Peyer's patch (tissue), 4 donors: ENCODE measurements around the gene KAT2B. TPM values are rescaled to one million over a fixed set of nuclear protein-coding genes. Genes with fewer than 3 reads are reported as not detected.

Experiments
- DNase-seq, 3 donors: peaks; one replicate each; pipeline ENCODE4 v3.0.0-alpha.2; 2017 to 2019
- H3K27ac ChIP-seq, 4 donors: fragments of 200-600 bp; sonication (generic); one replicate each; pipeline ENCODE4 v1.5.1; 2016 to 2019
- H3K27me3 ChIP-seq, 2 donors: fragments of 200-600 bp; sonication (generic); one replicate each; pipeline ENCODE4 v1.5.1; 2019
- H3K36me3 ChIP-seq, 3 donors: fragments of 200-600 bp; sonication (generic); one replicate each; pipeline ENCODE4 v1.5.1; 2016 to 2019
- H3K4me1 ChIP-seq, 4 donors: fragments of 200-600 bp; sonication (generic); one replicate each; pipeline ENCODE4 v1.5.1; 2016 to 2019
- H3K4me3 ChIP-seq, 4 donors: fragments of 200-600 bp; sonication (generic); 1 replicate in 3 of 4; 2 replicates in 1 of 4; pipeline ENCODE4 v1.5.1; 2016 to 2019; ENCODE audit warnings: mild to moderate bottlenecking in 1 of 4
- H3K9me3 ChIP-seq, 4 donors: fragments of 200-600 bp; sonication (generic); one replicate each; pipeline ENCODE4 v1.5.1; 2016 to 2019; ENCODE audit warnings: mild to moderate bottlenecking in 1 of 4
- CTCF ChIP-seq, 6 experiments: fragments of 450-650 bp in 4 of 6; fragments of 200-600 bp in 2 of 6; sonication (generic) in 1 of 6; IDR thresholded peaks; one replicate each; pipeline ENCODE4 v1.5.1; 2017 to 2019; ENCODE audit warnings: antibody characterized with exemption in 6 of 6, mild to moderate bottlenecking in 3 of 6, moderate library complexity in 1 of 6
- POLR2A ChIP-seq, 2 donors: fragments of 450-650 bp; IDR thresholded peaks; one replicate each; pipeline ENCODE4 v1.5.1; 2017; ENCODE audit warnings: antibody characterized with exemption in 2 of 2, mild to moderate bottlenecking in 2 of 2, moderate library complexity in 2 of 2
- total RNA-seq, 4 donors: library from RNA; depleted of rRNA; stranded (reverse); fragments of >200 nt; gene quantifications; one replicate each; pipeline ENCODE4 v1.1.0, GENCODE V29; 2016

Gene KAT2B
- total RNA-seq, 4 donors from 2014 or later: 28.0 to 46.2 (median 42.9) TPM

GRCh38 chr3:20095470-20095869 is 55.2 kb downstream of the KAT2B start:
- TF ChIP-seq CTCF (IDR thresholded peaks at IDR 0.05): no peak
- no peak for TF ChIP-seq POLR2A (IDR thresholded peaks at IDR 0.05)
- Histone ChIP-seq H3K4me3 (no peak overlapping the region), H3K4me1 (no peaks in the 10 kb centered on the region), H3K9me3 (no peaks in the 10 kb centered on the region), H3K27ac (no peak overlapping the region), H3K36me3 (peaks cover 0 to 13% (median 0%) of the 10 kb centered on the region in 3 donors), H3K27me3 (no peaks in the 10 kb centered on the region)
- no peak for DNase-seq

DNA sequence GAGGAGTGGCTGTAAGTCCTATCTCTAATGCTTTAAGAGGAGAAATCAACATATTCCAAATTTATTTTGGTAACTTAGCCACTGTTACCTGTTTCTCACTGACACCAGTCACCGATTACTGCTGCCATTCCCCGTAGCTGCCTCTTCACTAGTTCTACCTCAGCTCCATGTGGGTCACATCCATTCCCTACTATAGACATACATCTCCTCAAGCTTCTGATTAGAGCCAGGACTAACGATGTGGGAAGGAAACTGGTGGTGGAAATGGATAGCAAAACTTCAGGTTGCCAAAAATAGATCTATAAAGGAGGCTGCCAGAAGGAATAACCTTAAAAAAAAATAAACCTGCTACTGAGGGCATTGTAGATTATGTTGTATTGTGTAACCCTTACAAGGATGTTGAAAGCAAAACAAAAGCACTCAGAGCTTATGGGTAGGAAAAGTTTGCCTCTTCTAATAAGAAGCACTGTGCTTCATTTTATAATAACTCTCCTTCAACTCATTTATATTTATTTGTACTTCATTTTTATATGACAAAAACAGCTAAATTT is 56.0 kb downstream of the KAT2B start:
- TF ChIP-seq POLR2A (IDR thresholded peaks at IDR 0.05): no peak
- no peak for TF ChIP-seq CTCF (IDR thresholded peaks at IDR 0.05)
- Histone ChIP-seq H3K27ac (no peak overlapping the region), H3K9me3 (no peaks in the 10 kb centered on the region), H3K4me1 (no peaks in the 10 kb centered on the region), H3K4me3 (no peak overlapping the region), H3K36me3 (peaks cover 0 to 17% (median 0%) of the 10 kb centered on the region in 3 donors), H3K27me3 (no peaks in the 10 kb centered on the region)
- no peak for DNase-seq

- TF ChIP-seq POLR2A (IDR thresholded peaks at IDR 0.05): no peak
- TF ChIP-seq CTCF (IDR thresholded peaks at IDR 0.05): no peak
- no peak overlapping the region for H3K4me3 ChIP-seq
- no peaks in the 10 kb centered on the region for H3K4me1 ChIP-seq
- H3K27ac ChIP-seq: no peak overlapping the region
- H3K27me3 ChIP-seq: no peaks in the 10 kb centered on the region
- H3K36me3 ChIP-seq: peaks cover 0 to 17% (median 0%) of the 10 kb centered on the region in 3 donors
- no peak for DNase-seq
- H3K9me3 ChIP-seq: no peaks in the 10 kb centered on the region
Observed at GRCh38 chr3:20097015-20097414, 56.8 kb downstream of the KAT2B start.

DNA sequence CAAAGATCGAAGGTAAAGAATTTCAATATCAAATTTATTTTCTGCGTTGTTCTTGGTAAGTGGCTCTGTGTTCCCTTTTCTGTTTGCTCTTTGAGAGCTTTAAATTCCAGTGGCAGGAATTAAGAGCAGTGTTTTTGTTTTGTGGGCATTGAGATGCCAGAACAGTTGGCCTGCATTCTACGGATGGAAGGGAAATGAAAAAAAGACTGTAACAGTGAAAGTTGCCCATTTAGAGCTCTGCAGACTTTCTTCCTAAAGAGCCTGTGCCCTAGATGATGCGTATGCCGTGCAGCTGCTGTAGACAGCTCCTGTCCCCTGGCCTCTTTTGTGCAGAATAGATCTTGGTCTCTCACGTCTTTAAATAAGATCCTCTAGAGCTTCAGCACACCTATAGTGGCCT is 58.8 kb downstream of the KAT2B start:
- Histone ChIP-seq H3K4me3 (no peak overlapping the region), H3K27ac (no peak overlapping the region), H3K36me3 (peaks cover 0 to 17% (median 0%) of the 10 kb centered on the region in 3 donors), H3K9me3 (no peaks in the 10 kb centered on the region), H3K4me1 (no peaks in the 10 kb centered on the region), H3K27me3 (no peaks in the 10 kb centered on the region)
- TF ChIP-seq POLR2A (IDR thresholded peaks at IDR 0.05): no peak
- no peak for TF ChIP-seq CTCF (IDR thresholded peaks at IDR 0.05)
- no peak for DNase-seq

- no peak overlapping the region for H3K27ac ChIP-seq
- DNase-seq: no peak
Observed at GRCh38 chr3:20100151-20100550, 59.9 kb downstream of the KAT2B start.

More at GRCh38 chr3:20100151-20100550, 59.9 kb downstream of the KAT2B start:
- Histone ChIP-seq H3K36me3 (peaks cover 0 to 17% (median 0%) of the 10 kb centered on the region in 3 donors), H3K27me3 (no peaks in the 10 kb centered on the region), H3K4me1 (no peaks in the 10 kb centered on the region), H3K4me3 (no peak overlapping the region), H3K9me3 (no peaks in the 10 kb centered on the region)
- TF ChIP-seq POLR2A (IDR thresholded peaks at IDR 0.05) (no peak), CTCF (IDR thresholded peaks at IDR 0.05) (no peak)
